Measurements from ENCODE around the gene HOXB5. TPM values are rescaled to one million over a fixed set of nuclear protein-coding genes. Genes with fewer than 3 reads are reported as not detected.
A peak's percentile ranks its signal among the peaks of the same experiment; 100 is the strongest.

HOXB5 gene
- total RNA-seq, 4 donors from 2014 or later = 0.72 to 3.3 (median 1.4) TPM

GRCh38 chr17:48598736-48599135 is 5.2 kb upstream of the HOXB5 start:
- TF ChIP-seq CTCF (IDR thresholded peaks at IDR 0.05) = no peak
- no peak for DNase-seq (ENCODE audit: low spot score)
- no peak for ATAC-seq (ENCODE audit: low FRiP score)

GRCh38 chr17:48597778-48598631 is 4.4 kb upstream of the HOXB5 start:
- no peak for DNase-seq (ENCODE audit: low spot score)
- no peak for TF ChIP-seq CTCF (IDR thresholded peaks at IDR 0.05)
- peak; percentile 34 for ATAC-seq (ENCODE audit: low FRiP score)

- ATAC-seq (ENCODE audit: low FRiP score) = no peak
- no peak for DNase-seq (ENCODE audit: low spot score)
- TF ChIP-seq CTCF (IDR thresholded peaks at IDR 0.05) = no peak
Measured at GRCh38 chr17:48597528-48597777, 3.9 kb upstream of the HOXB5 start.

GRCh38 chr17:48596735-48597527 is 3.4 kb upstream of the HOXB5 start:
- DNase-seq (ENCODE audit: low spot score) (no peak), ATAC-seq (ENCODE audit: low FRiP score) (no peak)
- TF ChIP-seq CTCF (IDR thresholded peaks at IDR 0.05) = no peak

GRCh38 chr17:48596000-48596734 is 2.6 kb upstream of the HOXB5 start:
- no peak for ATAC-seq (ENCODE audit: low FRiP score)
- no peak for DNase-seq (ENCODE audit: low spot score)
- TF ChIP-seq CTCF (IDR thresholded peaks at IDR 0.05) = no peak

- no peak for TF ChIP-seq CTCF (IDR thresholded peaks at IDR 0.05)
- ATAC-seq (ENCODE audit: low FRiP score) (no peak), DNase-seq (ENCODE audit: low spot score) (no peak)
Measured at GRCh38 chr17:48595278-48595999, 1.9 kb upstream of the HOXB5 start.

Data from omental fat pad (tissue), 4 donors.